Activated naive CD4-positive, alpha-beta T cell treated with anti-CD3 and anti-CD28 coated beads for 36 hours (primary cell): Measurements from ENCODE around the gene DCUN1D2. TPM values are rescaled to one million over a fixed set of nuclear protein-coding genes. Genes with fewer than 3 reads are reported as not detected.
"Not testable (repeated sequence)": the region's sequence is repeated elsewhere in the genome, so short reads cannot be mapped to it uniquely, and the experiment has no call there.

Experiments
- CTCF ChIA-PET: fragments of 350-600 bp; sonication (Branson Sonifier 250); formaldehyde crosslinking; loops from one replicate; lab custom pipeline; 2021; ENCODE audit warnings: antibody characterized with exemption; lab: Charles Lee
- DNase-seq: peaks from one replicate; pipeline ENCODE4 v3.0.0-alpha.2; 2020
- H3K27ac Mint-ChIP-seq: one replicate; pipeline ENCODE4 v1.8.0; 2021; ENCODE audit warnings: mild to moderate bottlenecking, mixed read lengths
- H3K27me3 Mint-ChIP-seq: one replicate; pipeline ENCODE4 v1.8.0; 2021; ENCODE audit warnings: low read depth, mixed read lengths
- H3K36me3 Mint-ChIP-seq: one replicate; pipeline ENCODE4 v1.8.0; 2021; ENCODE audit warnings: low read depth, mixed read lengths
- H3K4me1 Mint-ChIP-seq: one replicate; pipeline ENCODE4 v1.8.0; 2021; ENCODE audit warnings: low read depth, mixed read lengths
- H3K4me3 Mint-ChIP-seq: one replicate; pipeline ENCODE4 v1.8.0; 2021; ENCODE audit warnings: mild to moderate bottlenecking, moderate library complexity, mixed read lengths
- H3K9me3 Mint-ChIP-seq: one replicate; pipeline ENCODE4 v1.8.0; 2021; ENCODE audit warnings: mixed read lengths
- intact Hi-C: fragments of 100-400 bp; cut with micrococcal nuclease; formaldehyde crosslinking; loops from one replicate; pipeline ENCODE4 v1.15.1; 2023
- total RNA-seq, 2 experiments: library from RNA; stranded (reverse); gene quantifications; one replicate each; pipeline ENCODE4 v1.2.3, GENCODE V29; 2021

The DCUN1D2 gene
- total RNA-seq, 2 experiments from 2014 or later: 14.3 to 14.7 TPM

- no peak for DNase-seq
- Mint-ChIP-seq H3K9me3 (peaks cover 5% of the 10 kb centered on the region), H3K36me3 (peaks cover 5% of the 10 kb centered on the region), H3K27ac (no peak overlapping the region), H3K27me3 (no peaks in the 10 kb centered on the region), H3K4me1 (no peaks in the 10 kb centered on the region), H3K4me3 (no peak overlapping the region)
- CTCF ChIA-PET: interaction anchor here (0.6 kb wide), 1 partner anchor 43 kb away, joined by 3 read pairs; no protein-coding TSS in a partner anchor
- intact Hi-C loops: no loop called here
These were observed 46.5 kb downstream of the DCUN1D2 start for GRCh38 chr13:113443991-113444390.

DNA sequence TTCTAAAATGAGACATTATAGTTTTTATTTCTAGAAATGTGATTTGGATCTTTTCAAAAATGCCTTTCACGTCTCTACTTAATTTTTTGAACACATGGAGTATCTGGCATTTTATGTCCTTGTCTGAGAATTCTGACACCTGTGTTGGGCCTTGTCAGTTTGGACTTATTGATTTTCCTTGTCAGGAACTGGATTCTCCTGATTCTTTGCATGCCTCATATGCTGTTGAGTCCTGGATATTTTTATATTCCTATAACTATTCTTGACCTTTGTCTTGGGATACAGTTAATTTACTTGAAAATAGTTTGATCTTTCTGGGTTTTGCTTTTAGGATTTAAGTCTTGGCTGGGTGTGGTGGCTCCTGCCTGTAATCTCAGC, 47.5 kb downstream of the DCUN1D2 start:
- DNase-seq: no peak
- peaks cover 5% of the 10 kb centered on the region for H3K36me3 Mint-ChIP-seq
- H3K9me3 Mint-ChIP-seq: peaks cover 5% of the 10 kb centered on the region
- no peaks in the 10 kb centered on the region for H3K27me3 Mint-ChIP-seq
- intact Hi-C loops: no loop called here
- CTCF ChIA-PET: interaction anchor here (0.5 kb wide), 1 partner anchor 200 kb away, joined by 3 read pairs; no protein-coding TSS in a partner anchor
- H3K4me3 Mint-ChIP-seq: no peak overlapping the region
- H3K27ac Mint-ChIP-seq: no peak overlapping the region
- H3K4me1 Mint-ChIP-seq: no peaks in the 10 kb centered on the region

- CTCF ChIA-PET: no interaction called here
- Mint-ChIP-seq H3K4me1 (no peaks in the 10 kb centered on the region), H3K27me3 (no peaks in the 10 kb centered on the region), H3K4me3 (no peak overlapping the region), H3K9me3 (peaks cover 5% of the 10 kb centered on the region), H3K27ac (no peak overlapping the region), H3K36me3 (peaks cover 5% of the 10 kb centered on the region)
- no peak for DNase-seq
- intact Hi-C loops: no loop called here
These were observed 48.0 kb downstream of the DCUN1D2 start for GRCh38 chr13:113442354-113442984.

DNA sequence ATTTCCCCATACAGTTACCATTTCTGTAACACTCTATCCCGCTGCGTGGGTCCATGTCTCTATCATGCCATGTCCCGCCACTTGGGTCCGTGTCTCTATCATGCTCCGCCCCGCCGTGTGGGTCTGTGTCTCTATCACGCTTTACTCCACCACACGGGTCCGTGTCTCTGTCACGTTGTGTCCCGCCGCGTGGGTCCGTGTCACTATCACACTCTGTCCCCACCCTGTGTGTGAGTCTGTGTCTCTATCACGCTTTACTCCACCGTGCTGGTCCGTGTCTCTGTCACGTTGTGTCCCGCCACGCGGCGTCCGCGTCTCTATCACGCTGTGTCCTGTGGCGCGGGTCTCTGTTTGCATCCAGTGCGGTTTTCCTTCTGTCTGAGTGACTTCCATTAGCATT, 48.9 kb downstream of the DCUN1D2 start:
- Mint-ChIP-seq H3K9me3 (peaks cover 5% of the 10 kb centered on the region), H3K4me1 (no peaks in the 10 kb centered on the region)
- CTCF ChIA-PET: no interaction called here

DNA sequence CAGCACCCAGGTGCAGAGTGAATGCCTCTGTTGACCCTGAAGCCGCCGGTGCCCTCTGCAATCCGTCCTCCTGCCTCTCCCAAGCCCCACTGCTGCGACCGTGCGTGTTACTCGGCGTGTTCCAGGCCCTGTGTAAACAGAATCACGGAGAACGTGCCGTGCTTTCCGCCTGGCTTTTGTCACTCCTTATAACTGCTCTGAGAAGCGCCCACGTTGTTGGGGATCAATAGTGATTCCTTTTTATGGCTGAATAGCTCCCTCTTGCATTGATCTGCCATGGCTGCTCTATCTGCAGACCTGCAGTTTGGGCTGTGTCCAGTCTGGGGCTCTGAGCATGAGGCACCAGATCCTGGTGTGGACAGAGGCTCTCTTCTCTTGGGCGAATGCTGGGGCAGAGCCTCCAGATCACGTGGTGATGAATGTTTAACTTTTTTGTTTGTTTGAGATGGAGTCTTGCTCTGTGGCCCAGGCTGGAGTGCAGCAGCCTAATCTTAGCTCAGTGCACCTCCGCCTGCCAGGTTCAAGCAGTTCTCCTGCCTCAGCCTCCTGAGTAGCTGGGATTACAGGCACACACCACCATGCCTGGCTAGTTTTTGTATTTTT, 53.0 kb downstream of the DCUN1D2 start:
- Mint-ChIP-seq H3K9me3 (peaks cover 5% of the 10 kb centered on the region), H3K27ac (no peak overlapping the region), H3K36me3 (peaks cover 1% of the 10 kb centered on the region), H3K4me1 (no peaks in the 10 kb centered on the region), H3K27me3 (no peaks in the 10 kb centered on the region), H3K4me3 (no peak overlapping the region)
- intact Hi-C loops: no loop called here
- CTCF ChIA-PET: no interaction called here
- DNase-seq: no peak

More for the DNA sequence above, 48.9 kb downstream of the DCUN1D2 start:
- Mint-ChIP-seq H3K27me3 (no peaks in the 10 kb centered on the region), H3K27ac (no peak overlapping the region), H3K4me3 (no peak overlapping the region), H3K36me3 (peaks cover 5% of the 10 kb centered on the region)
- intact Hi-C loops: no loop called here
- no peak for DNase-seq

DNA sequence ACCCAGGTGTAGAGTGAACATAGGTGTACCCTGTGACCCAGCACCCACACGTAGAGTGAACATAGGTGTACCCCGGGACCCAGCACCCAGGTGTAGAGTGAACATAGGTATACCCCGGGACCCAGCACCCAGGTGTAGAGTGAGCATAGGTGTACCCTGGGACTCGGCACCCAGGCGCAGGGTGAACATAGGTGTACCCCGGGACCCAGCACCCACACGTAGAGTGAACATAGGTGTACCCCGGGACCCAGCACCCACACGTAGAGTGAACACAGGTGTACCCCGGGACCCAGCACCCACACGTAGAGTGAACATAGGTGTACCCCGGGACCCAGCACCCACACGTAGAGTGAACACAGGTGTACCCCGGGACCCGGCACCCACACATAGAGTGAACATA, 53.6 kb downstream of the DCUN1D2 start:
- intact Hi-C loops, H3K27ac Mint-ChIP-seq, H3K36me3 Mint-ChIP-seq, H3K4me3 Mint-ChIP-seq, CTCF ChIA-PET, H3K27me3 Mint-ChIP-seq, H3K4me1 Mint-ChIP-seq, DNase-seq, H3K9me3 Mint-ChIP-seq: not testable (repeated sequence)

- DNase-seq, H3K36me3 Mint-ChIP-seq, intact Hi-C loops, CTCF ChIA-PET, H3K4me3 Mint-ChIP-seq, H3K27ac Mint-ChIP-seq, H3K4me1 Mint-ChIP-seq, H3K9me3 Mint-ChIP-seq, H3K27me3 Mint-ChIP-seq: not testable (repeated sequence)
These were observed 54.6 kb downstream of the DCUN1D2 start for GRCh38 chr13:113435907-113436306.

DNA sequence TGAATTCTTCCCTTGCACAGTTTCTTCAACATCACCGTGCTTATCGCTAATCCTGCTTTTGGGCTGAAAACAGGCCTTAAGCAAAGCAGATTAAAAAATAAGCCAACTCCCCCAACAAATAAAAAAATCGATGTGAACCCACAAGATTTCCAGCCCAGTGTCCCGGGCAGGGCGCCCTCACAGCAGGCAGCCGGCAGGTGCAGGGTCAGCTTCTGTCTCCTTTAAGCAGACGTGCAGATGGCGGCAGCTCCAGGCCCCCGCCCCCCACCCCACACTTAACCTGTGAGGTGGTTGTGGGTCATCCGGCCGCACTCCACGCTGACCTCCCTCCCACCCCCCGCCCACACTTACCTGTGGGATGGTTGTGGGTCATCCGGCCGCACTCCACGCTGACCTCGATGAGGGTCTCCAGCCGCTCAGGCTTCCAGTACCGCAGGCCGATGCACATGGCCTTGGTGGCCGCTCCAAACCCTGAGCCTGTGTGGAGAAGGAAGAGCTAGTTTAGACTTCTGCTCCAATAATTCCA, 57.1 kb downstream of the DCUN1D2 start:
- Mint-ChIP-seq H3K36me3 (no peaks in the 10 kb centered on the region), H3K9me3 (no peaks in the 10 kb centered on the region), H3K27ac (no peak overlapping the region), H3K4me1 (no peaks in the 10 kb centered on the region), H3K4me3 (no peak overlapping the region), H3K27me3 (no peaks in the 10 kb centered on the region)
- intact Hi-C loops: no loop called here
- CTCF ChIA-PET: no interaction called here
- DNase-seq: no peak

DNA sequence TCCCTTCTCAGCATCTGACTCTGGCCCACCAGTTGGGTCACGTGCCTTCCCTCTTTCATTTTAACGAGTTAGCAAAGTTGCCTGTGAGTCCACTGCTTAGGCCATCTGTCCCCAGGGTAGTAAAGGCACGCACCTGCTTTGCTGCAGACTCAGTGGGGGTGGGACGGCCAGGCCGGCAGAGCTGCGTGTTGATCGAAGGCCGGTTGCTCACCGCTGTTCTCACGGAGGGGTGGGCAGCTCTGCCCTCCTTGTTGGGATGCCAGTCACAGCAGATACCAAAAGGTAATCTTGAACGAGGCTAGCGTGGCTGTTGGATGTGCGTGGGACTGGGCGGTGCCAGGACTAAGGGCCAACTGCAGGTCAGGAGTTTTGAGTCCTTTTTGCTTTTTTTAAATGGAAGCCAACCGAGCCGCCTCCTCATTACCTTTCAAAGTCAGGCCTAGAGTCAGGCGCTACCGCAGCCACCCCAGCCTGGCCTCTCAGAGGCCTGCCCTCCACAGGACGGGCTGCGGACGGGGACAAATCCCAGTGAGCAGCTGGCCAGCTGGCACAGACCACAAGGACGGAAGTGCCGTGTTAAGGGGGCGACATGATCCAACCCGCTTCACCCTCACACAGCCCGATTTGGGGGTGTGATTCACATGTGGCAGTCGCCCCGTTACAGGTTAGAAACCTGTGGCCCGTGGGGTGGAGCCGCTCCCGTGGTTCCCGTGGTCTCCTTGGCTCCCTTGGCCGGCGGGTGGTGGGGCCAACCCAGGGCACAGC, 57.8 kb downstream of the DCUN1D2 start:
- intact Hi-C loops: no loop called here
- H3K4me1 Mint-ChIP-seq: no peaks in the 10 kb centered on the region
- no peaks in the 10 kb centered on the region for H3K36me3 Mint-ChIP-seq

DNA sequence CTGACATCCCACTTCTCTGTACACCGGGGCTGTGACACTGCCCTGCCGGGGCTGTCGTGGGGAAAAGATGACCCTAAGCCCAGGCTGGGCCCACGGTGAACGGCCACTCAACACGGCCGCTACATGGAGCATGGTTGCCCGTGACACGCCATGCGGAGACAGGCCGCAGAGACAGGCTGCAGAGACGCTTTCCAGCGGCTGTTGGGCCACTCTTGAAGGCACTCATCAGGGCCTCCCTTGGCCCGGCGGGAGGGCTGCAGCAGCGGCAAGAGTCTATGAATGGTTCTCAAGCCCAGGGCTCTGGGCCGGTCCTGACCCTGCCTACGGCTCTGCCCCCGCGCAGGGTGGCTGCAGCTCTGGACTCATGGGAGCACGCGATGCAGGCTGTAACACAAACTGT, 59.3 kb downstream of the DCUN1D2 start:
- Mint-ChIP-seq H3K27ac (no peak overlapping the region), H3K36me3 (no peaks in the 10 kb centered on the region), H3K4me3 (no peak overlapping the region), H3K9me3 (no peaks in the 10 kb centered on the region), H3K27me3 (no peaks in the 10 kb centered on the region), H3K4me1 (no peaks in the 10 kb centered on the region)
- no peak for DNase-seq
- CTCF ChIA-PET: no interaction called here
- intact Hi-C loops: no loop called here

More for the DNA sequence above, 57.8 kb downstream of the DCUN1D2 start:
- Mint-ChIP-seq H3K27ac (no peak overlapping the region), H3K9me3 (no peaks in the 10 kb centered on the region), H3K27me3 (no peaks in the 10 kb centered on the region), H3K4me3 (no peak overlapping the region)
- DNase-seq: no peak
- CTCF ChIA-PET: no interaction called here

DNA sequence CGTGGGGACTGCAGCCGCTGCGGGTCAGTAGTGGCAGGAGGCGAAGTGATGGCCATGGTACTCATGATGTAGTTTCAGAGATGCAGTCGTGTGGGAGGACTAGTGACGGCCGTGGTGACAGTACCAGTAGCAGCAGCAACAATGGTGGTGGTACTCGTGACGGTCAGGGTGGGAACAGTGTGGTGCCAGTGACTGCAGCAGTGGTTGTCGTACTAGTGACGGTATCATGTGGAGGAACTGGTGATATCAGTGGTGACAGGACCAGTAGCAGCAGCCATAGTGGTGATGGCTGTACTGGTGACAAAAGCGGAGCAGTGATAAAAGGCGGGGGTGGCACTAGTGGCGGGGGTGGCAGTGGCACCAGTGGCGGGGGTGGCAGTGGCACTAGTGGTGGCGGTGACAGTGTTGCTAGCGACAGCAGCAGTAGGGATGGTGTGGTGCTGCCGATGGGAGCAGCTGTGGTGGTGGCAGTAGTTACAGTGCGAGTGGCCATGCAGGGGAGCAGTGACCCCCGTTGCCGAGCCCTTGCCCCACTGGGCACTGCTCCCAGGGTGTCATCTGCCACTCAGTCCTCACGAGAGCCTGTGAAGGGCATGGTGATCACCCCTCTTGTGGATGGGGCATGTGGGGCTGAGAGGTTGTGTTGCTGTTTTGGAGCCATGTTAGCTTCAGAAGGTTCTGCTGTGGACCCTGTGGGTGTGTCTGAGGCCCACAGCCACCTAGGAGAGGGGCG, 60.0 kb downstream of the DCUN1D2 start:
- no peaks in the 10 kb centered on the region for H3K27me3 Mint-ChIP-seq
- DNase-seq: no peak
- H3K4me1 Mint-ChIP-seq: no peaks in the 10 kb centered on the region
- H3K27ac Mint-ChIP-seq: no peak overlapping the region
- no peaks in the 10 kb centered on the region for H3K9me3 Mint-ChIP-seq
- CTCF ChIA-PET: no interaction called here
- H3K4me3 Mint-ChIP-seq: no peak overlapping the region
- no peaks in the 10 kb centered on the region for H3K36me3 Mint-ChIP-seq
- intact Hi-C loops: no loop called here

DNA sequence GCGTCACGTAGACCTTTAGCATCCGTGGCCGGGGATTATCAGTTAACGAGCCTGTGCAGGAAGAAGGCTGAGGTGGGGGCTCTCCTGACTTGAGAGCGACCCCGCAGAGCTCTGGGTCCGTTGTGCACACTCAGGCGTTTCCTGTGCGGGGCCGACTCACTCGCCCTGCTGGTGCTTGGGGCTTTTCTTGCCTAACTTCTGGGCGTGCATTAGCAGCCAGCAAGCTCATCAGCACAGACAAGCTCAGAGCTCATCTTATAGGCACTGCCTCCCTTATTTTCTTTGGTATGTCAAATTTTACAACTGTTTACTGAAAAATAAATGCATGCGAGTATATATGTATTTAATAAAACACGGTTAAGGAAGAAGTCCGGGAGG, 60.9 kb downstream of the DCUN1D2 start:
- no peak overlapping the region for H3K27ac Mint-ChIP-seq

More for the DNA sequence above, 60.9 kb downstream of the DCUN1D2 start:
- CTCF ChIA-PET: no interaction called here
- Mint-ChIP-seq H3K4me1 (no peaks in the 10 kb centered on the region), H3K4me3 (no peak overlapping the region), H3K27me3 (no peaks in the 10 kb centered on the region), H3K9me3 (no peaks in the 10 kb centered on the region), H3K36me3 (no peaks in the 10 kb centered on the region)
- intact Hi-C loops: no loop called here
- no peak for DNase-seq
